CD1c-positive myeloid dendritic cell (primary cell): Measurements from ENCODE around the gene DCHS2.

Source experiments
- DNase-seq: peaks from one replicate; pipeline ENCODE4 v3.0.0-alpha.2; 2016; ENCODE audit errors: extremely low spot score

The DCHS2 gene

GRCh38 chr4:154390324-154390723 lies 101.3 kb downstream of the DCHS2 start:
- DNase-seq, result no peak

- no peak for DNase-seq
Measured at GRCh38 chr4:154389148-154389547, 102.5 kb downstream of the DCHS2 start.

DNA sequence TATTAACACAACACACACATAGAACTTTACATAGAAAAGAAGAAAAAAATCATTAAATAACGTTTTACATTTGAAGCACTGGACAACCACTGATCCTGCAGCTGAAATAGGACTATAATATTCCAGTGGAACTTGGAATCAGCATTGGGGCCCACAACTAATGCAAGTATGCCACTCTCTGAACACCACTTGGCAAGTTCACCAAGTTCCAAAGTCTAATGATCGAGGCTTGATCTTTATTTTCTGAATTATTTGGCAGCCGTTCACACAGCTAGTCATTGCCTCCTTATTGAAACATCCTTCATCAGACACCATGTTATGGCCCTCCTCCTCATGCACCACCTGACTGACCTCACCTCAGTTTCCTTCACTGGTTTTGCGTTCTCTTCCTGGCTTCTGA lies 107.6 kb downstream of the DCHS2 start:
- no peak for DNase-seq

DNA sequence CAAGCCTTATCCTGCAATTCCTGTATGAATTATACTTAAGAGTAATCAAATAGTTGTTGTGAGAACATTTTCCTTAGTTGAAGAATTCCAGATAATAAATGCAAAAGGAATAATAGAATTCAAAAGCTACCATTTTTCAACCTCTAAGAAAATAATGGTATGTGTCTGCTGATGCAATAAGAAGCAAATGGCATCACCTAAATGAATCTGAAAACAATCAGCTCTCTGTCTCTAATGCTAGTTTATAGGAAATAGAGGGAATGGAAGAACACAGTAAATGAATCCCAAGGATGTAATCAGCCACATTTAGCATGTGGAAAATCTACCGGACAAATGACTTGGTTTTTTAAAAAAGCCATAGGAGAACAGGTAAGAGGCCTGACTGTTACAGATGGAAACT lies 115.1 kb downstream of the DCHS2 start:
- DNase-seq, result no peak

DNA sequence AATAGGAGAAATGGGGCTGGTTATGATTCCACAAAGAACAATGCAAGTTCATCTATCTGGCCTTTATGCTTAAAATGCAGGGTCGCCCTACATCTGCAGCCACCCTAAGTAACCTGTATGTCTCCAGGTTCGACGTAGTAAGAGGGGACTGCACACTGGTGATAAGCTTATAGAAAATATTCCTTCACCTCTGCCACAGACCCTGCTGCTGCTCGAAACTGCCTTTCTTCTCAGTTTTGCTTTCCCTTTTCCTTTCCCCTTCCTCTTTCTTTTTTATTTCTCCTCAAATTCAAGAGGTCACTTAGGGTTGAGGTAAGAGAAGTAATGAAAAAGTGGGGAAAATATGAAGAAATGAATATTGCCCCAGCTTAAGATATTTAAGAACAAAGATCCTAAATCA lies 123.5 kb downstream of the DCHS2 start:
- DNase-seq, result no peak

- no peak for DNase-seq
Measured at GRCh38 chr4:154367659-154368058, 123.9 kb downstream of the DCHS2 start.

GRCh38 chr4:154366956-154367355 lies 124.6 kb downstream of the DCHS2 start:
- DNase-seq, result no peak

GRCh38 chr4:154364066-154364845 lies 127.3 kb downstream of the DCHS2 start:
- no peak for DNase-seq

- no peak for DNase-seq
Measured at GRCh38 chr4:154361450-154361849, 130.1 kb downstream of the DCHS2 start.

GRCh38 chr4:154360491-154360890 lies 131.1 kb downstream of the DCHS2 start:
- no peak for DNase-seq

GRCh38 chr4:154354883-154355282 lies 136.7 kb downstream of the DCHS2 start:
- no peak for DNase-seq

- no peak for DNase-seq
Measured at GRCh38 chr4:154349829-154350228, 141.8 kb downstream of the DCHS2 start.

- no peak for DNase-seq
Measured at GRCh38 chr4:154348657-154349056, 142.9 kb downstream of the DCHS2 start.

- DNase-seq, result no peak
Measured at GRCh38 chr4:154345359-154345758, 146.2 kb downstream of the DCHS2 start.

DNA sequence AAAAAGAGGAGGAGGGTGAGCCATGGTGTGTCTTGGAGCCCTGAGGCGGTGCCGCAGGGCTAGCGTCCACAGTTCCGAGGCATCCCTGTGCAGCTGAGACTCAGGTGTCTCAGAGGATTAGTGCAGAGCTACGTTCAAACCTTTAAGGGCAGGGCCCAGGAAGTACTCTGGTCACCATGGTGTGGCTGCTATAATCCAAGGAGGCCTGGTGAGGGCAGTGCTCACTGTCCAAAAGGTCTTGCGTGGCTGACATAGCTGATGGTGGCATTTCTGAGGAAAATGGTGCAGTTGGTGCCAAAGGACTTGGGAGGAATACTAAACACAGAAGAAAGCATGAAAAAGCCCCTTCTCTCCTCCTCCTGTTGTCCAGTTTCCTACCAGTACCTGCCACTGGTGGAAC lies 146.9 kb downstream of the DCHS2 start:
- DNase-seq, result no peak

DNA sequence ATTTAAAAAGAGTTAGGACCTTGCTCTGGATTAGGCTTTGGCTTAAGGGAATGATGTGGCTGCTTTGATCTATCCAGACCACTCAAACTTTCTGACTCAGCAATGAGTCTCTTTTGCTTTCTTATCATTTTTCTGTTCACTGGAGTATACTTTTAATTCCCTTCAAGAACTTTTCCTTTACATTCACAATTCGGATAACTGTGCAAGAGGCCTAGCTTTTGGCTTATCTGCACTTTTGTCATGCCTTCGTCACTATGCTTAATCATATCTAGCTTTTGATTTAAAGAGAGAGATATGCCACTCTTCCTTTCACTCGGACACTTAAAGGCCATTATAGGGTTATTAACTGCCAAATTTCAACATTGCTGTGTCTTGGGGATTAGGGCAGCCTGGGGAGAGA lies 147.9 kb downstream of the DCHS2 start:
- no peak for DNase-seq

GRCh38 chr4:154341448-154341847 lies 150.2 kb downstream of the DCHS2 start:
- DNase-seq, result no peak

DNA sequence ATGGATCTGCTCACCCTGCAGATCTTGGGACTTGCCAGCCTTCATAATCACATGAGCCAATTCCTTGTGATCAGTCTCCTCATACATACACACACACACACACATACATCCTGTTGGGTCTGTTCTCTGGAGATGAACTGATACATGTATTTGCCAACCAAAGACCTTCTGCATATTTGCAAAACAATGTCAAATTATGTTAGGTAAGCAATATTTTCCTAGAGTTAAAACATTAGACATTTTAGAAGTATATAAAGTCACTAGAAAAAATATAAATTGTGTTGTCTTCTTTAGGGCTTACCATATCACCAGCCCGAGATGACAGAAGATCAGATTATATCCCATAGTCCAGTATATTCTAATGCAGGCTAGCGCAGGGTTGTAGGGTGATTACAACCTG lies 156.0 kb downstream of the DCHS2 start:
- DNase-seq, result no peak

DNA sequence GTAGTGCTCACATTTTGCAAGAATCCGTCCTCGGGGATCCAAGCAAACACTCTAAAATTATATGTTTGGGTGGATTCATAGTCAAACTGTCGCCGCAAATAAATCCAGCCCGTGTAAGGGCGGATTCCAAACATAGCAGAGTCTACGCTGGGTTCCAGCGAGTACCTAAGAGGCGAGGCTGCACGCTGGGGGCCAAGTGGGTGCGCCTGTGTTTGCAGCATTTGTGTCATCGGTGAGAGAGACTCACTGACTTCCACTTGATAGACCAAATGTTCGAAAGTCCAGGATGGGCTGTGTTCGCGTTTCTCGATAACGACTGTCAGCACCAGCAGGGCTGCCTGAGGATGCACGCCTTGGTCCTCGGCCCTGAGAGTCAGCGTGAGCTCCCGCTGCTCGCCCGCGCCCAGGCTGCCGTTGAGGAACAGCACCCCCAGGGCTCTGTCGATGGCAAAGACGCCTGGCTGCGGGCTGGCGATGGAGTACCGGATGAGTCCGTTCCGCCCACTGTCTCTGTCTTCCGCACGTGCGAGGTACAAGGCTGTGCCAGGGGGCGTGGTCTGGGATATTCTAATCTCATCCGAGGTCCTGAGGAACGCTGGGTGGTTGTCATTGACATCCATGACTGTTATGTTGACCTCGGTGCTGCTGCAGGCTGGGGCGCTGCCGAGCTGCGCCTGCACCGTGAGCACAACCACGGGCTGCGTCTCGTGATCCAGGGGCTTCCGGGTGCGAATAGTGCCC lies 158.7 kb downstream of the DCHS2 start:
- peak; percentile 22 for DNase-seq

DNA sequence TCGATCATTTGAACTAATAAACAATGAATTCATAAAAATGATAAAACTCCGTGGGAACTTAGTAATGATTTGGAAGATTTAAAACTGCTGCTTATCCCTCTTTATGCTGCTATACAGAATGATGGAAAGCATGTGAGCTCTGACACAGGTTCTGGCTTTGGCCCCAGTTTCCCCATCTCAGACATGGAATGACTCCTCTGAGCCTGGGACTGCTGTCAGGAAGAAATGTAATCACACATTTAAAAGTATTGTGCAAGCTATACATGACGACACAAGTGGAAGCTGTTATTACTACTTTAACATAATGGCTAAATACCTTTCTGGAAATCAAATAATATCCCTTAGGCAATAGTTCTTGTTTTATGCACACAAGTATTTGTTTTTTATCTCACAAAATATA lies 161.7 kb downstream of the DCHS2 start:
- no peak for DNase-seq

- DNase-seq, result no peak
Measured at GRCh38 chr4:154329268-154329868, 162.2 kb downstream of the DCHS2 start.

GRCh38 chr4:154328030-154328429 lies 163.6 kb downstream of the DCHS2 start:
- no peak for DNase-seq

DNA sequence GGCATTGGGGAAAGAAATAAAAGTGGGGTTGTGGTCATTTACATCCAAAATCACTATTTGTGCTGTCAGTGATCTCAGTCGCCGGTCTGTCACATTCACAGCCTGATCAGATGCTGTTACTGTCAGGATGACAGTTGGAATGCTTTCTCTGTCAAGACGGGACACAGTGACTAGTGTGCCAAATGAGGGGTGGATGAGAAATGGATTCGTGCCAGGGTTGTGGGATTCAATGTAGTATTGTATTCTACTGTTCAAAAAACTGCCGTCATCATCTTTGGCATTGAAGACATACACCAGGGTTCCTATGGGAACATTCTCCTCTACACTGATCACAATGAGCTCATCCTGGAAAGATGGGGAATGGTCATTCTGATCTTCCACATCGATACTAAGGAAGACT lies 171.1 kb downstream of the DCHS2 start:
- no peak for DNase-seq
